ENCODE data around the gene RNPEPL1.

Gene RNPEPL1

GRCh38 chr2:240601831-240602160, 33.5 kb downstream of the RNPEPL1 start:
- POLR2A ChIA-PET, result no interaction called here
- CTCF ChIA-PET, result no interaction called here
- DNase-seq (ENCODE audit: extremely low spot score), result no peak
- TF ChIP-seq PKNOX1 (IDR thresholded peaks at IDR 0.05) (no peak), SUZ12 (IDR thresholded peaks at IDR 0.05) (no peak), BHLHE40 (IDR thresholded peaks at IDR 0.05; ENCODE audit: borderline replicate concordance) (no peak), FOXA1 (IDR thresholded peaks at IDR 0.05) (no peak), ARNT (IDR thresholded peaks at IDR 0.05) (no peak)

- CTCF ChIA-PET, result no interaction called here
- POLR2A ChIA-PET, result interaction anchor here (0.8 kb wide), 1 partner anchor 16 kb away, joined by 3 read pairs; the partner anchor contains the start of gene CAPN10
Observed at GRCh38 chr2:240602266-240603050, 34.2 kb downstream of the RNPEPL1 start.

GRCh38 chr2:240603081-240603835, 35.0 kb downstream of the RNPEPL1 start:
- CTCF ChIA-PET, result no interaction called here

More at GRCh38 chr2:240602266-240603050, 34.2 kb downstream of the RNPEPL1 start:
- TF ChIP-seq FOXA1 (IDR thresholded peaks at IDR 0.05) (no peak), SP1 (IDR thresholded peaks at IDR 0.05) (no peak), ELF4 (IDR thresholded peaks at IDR 0.05) (no peak), FOXK2 (IDR thresholded peaks at IDR 0.05) (no peak), ARNT (IDR thresholded peaks at IDR 0.05) (no peak), TARDBP (IDR thresholded peaks at IDR 0.05) (no peak), L3MBTL2 (conservative IDR thresholded peaks at IDR 0.05) (no peak), LEF1 (IDR thresholded peaks at IDR 0.05; ENCODE audit: borderline replicate concordance) (no peak)
- DNase-seq (ENCODE audit: extremely low spot score), result no peak

GRCh38 chr2:240603846-240604245, 35.6 kb downstream of the RNPEPL1 start:
- ChIA-PET POLR2A (interaction anchor here (1.1 kb wide), 1 partner anchor 17 kb away, joined by 4 read pairs; the partner anchor contains the start of gene CAPN10), CTCF (interaction anchor here (0.6 to 1.1 kb wide), 2 partner anchors 9 to 14 kb away, joined by 4 to 5 read pairs; no protein-coding TSS in a partner anchor)

More at GRCh38 chr2:240603081-240603835, 35.0 kb downstream of the RNPEPL1 start:
- TF ChIP-seq ELF4 (IDR thresholded peaks at IDR 0.05) (no peak), CTBP1 (IDR thresholded peaks at IDR 0.05; ENCODE audit: borderline replicate concordance) (no peak), L3MBTL2 (conservative IDR thresholded peaks at IDR 0.05) (no peak), FOXK2 (IDR thresholded peaks at IDR 0.05) (no peak), SP1 (IDR thresholded peaks at IDR 0.05) (no peak), TARDBP (IDR thresholded peaks at IDR 0.05) (no peak), BHLHE40 (IDR thresholded peaks at IDR 0.05; ENCODE audit: borderline replicate concordance) (no peak), FOXM1 (IDR thresholded peaks at IDR 0.05; ENCODE audit: borderline replicate concordance) (no peak), LEF1 (IDR thresholded peaks at IDR 0.05; ENCODE audit: borderline replicate concordance) (no peak), FOXA1 (IDR thresholded peaks at IDR 0.05) (no peak), ZNF384 (IDR thresholded peaks at IDR 0.05) (no peak), HDGF (IDR thresholded peaks at IDR 0.05; ENCODE audit: borderline replicate concordance) (no peak), ARNT (IDR thresholded peaks at IDR 0.05) (no peak), NFRKB (IDR thresholded peaks at IDR 0.05) (no peak), PKNOX1 (IDR thresholded peaks at IDR 0.05) (no peak), SUZ12 (IDR thresholded peaks at IDR 0.05) (no peak)
- POLR2A ChIA-PET, result interaction anchor here (0.8 to 1.1 kb wide), 2 partner anchors 17 kb away, joined by 3 to 4 read pairs; partner anchors contain the start of gene CAPN10
- no peak for DNase-seq (ENCODE audit: extremely low spot score)

GRCh38 chr2:240604291-240604938, 36.1 kb downstream of the RNPEPL1 start:
- peak; percentile 62 for DNase-seq (ENCODE audit: extremely low spot score)
- CTCF ChIA-PET, result interaction anchor here (0.6 to 1.1 kb wide), 3 partner anchors 9 to 18 kb away, joined by 3 to 5 read pairs (median 4); partner anchors contain the start of gene CAPN10
- POLR2A ChIA-PET, result interaction anchor here (1.1 kb wide), 1 partner anchor 18 kb away, joined by 4 read pairs; the partner anchor contains the start of gene CAPN10
- TF ChIP-seq FOXA1 (IDR thresholded peaks at IDR 0.05), result no peak
- no peak for TF ChIP-seq TARDBP (IDR thresholded peaks at IDR 0.05)
- no peak for TF ChIP-seq HDGF (IDR thresholded peaks at IDR 0.05; ENCODE audit: borderline replicate concordance)
- TF ChIP-seq ZNF384 (IDR thresholded peaks at IDR 0.05), result no peak
- TF ChIP-seq SUZ12 (IDR thresholded peaks at IDR 0.05), result no peak
- TF ChIP-seq L3MBTL2 (conservative IDR thresholded peaks at IDR 0.05), result no peak
- TF ChIP-seq SP1 (IDR thresholded peaks at IDR 0.05), result no peak
- no peak for TF ChIP-seq BHLHE40 (IDR thresholded peaks at IDR 0.05; ENCODE audit: borderline replicate concordance)
- no peak for TF ChIP-seq CTBP1 (IDR thresholded peaks at IDR 0.05; ENCODE audit: borderline replicate concordance)
- TF ChIP-seq FOXM1 (IDR thresholded peaks at IDR 0.05; ENCODE audit: borderline replicate concordance), result no peak
- TF ChIP-seq LEF1 (IDR thresholded peaks at IDR 0.05; ENCODE audit: borderline replicate concordance), result no peak
- no peak for TF ChIP-seq ELF4 (IDR thresholded peaks at IDR 0.05)

More at GRCh38 chr2:240603846-240604245, 35.6 kb downstream of the RNPEPL1 start:
- DNase-seq (ENCODE audit: extremely low spot score), result no peak
- TF ChIP-seq FOXK2 (IDR thresholded peaks at IDR 0.05) (no peak), FOXA1 (IDR thresholded peaks at IDR 0.05) (no peak), BHLHE40 (IDR thresholded peaks at IDR 0.05; ENCODE audit: borderline replicate concordance) (no peak)
